Bronchial epithelial cell (primary cell): ENCODE results near the gene DTL. TPM values are rescaled to one million over a fixed set of nuclear protein-coding genes. Genes with fewer than 3 reads are reported as not detected.
A peak's percentile ranks its signal among the peaks of the same experiment; 100 is the strongest.

Experiments
- DNase-seq: peaks from one replicate; pipeline ENCODE4 v3.0.0-alpha.2; 2010; ENCODE audit warnings: low read depth
- FAIRE-seq: peaks from 2 replicates; lab custom pipeline; 2011; peaks lifted over from hg19 to GRCh38; lab: Jason Lieb, UNC
- H3K27me3 ChIP-seq: 2 replicates; pipeline ENCODE4 v1.5.1; 2011; ENCODE audit warnings: low read length; ENCODE audit not compliant: control insufficient read depth, insufficient read depth
- H3K36me3 ChIP-seq: 2 replicates; pipeline ENCODE4 v1.5.1; 2011; ENCODE audit warnings: low read length; ENCODE audit not compliant: control insufficient read depth, insufficient read depth
- H3K4me3 ChIP-seq: 2 replicates; pipeline ENCODE4 v1.5.1; 2011; ENCODE audit warnings: mild to moderate bottlenecking, low read depth, low read length, control low read depth
- total RNA-seq: library from RNA; depleted of rRNA; stranded (reverse); fragments of >200 nt; gene quantifications from 2 replicates; pipeline ENCODE4 v1.2.1, GENCODE V29; 2014
- TF ChIP-seq, protein P1 (sequence below): IDR thresholded peaks from 2 replicates; pipeline ENCODE4 v1.5.1; 2011; ENCODE audit warnings: mild to moderate bottlenecking, moderate library complexity, low read length, control low read depth, inconsistent platforms; ENCODE audit not compliant: insufficient read depth, severe bottlenecking

The DTL gene
- total RNA-seq, 1 donor from 2014 or later, result 0.26 TPM

DNA sequence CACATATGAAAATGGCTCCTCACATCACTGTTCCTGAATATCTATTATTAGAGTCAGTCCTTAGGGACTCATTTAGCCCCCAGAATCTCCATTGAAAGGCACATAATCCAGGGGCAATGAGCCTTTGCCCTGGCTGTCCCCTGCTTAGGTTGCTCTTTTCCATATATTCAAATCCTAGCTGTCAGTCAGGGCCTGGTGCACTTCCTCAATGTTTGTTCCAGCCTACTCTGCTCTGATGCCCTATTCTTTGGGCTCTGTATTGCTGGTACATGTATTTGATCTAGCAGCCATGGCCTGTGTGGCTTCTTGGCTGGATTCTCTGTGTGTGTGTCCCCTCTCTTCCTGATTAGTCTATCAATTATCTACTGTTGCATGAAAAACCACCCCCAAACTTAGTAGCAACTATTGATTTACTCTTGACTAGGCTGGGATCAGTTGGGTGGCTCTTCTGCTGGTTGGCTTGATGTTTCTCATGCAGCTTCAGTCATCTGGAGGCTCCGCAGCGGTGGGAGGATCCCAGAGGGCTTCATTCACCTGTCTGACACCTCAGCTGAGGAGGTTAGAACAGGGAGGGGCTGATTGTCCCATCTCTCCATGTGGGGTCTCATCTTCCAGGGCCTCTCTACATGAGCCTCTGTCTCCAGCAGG is 107.5 kb downstream of the DTL start:
- DNase-seq (no peak), FAIRE-seq (no peak)
- no peak overlapping the region for H3K4me3 ChIP-seq
- no peaks in the 10 kb centered on the region for H3K36me3 ChIP-seq
- TF ChIP-seq, protein P1, sequence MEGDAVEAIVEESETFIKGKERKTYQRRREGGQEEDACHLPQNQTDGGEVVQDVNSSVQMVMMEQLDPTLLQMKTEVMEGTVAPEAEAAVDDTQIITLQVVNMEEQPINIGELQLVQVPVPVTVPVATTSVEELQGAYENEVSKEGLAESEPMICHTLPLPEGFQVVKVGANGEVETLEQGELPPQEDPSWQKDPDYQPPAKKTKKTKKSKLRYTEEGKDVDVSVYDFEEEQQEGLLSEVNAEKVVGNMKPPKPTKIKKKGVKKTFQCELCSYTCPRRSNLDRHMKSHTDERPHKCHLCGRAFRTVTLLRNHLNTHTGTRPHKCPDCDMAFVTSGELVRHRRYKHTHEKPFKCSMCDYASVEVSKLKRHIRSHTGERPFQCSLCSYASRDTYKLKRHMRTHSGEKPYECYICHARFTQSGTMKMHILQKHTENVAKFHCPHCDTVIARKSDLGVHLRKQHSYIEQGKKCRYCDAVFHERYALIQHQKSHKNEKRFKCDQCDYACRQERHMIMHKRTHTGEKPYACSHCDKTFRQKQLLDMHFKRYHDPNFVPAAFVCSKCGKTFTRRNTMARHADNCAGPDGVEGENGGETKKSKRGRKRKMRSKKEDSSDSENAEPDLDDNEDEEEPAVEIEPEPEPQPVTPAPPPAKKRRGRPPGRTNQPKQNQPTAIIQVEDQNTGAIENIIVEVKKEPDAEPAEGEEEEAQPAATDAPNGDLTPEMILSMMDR, result no peak
- no peaks in the 10 kb centered on the region for H3K27me3 ChIP-seq

- H3K4me3 ChIP-seq, result no peak overlapping the region
- TF ChIP-seq, protein P1, result no peak
- peak; percentile 28 for DNase-seq
- H3K36me3 ChIP-seq, result no peaks in the 10 kb centered on the region
- no peaks in the 10 kb centered on the region for H3K27me3 ChIP-seq
- FAIRE-seq, result no peak
Measured at GRCh38 chr1:212147581-212148033, 112.1 kb downstream of the DTL start.

DNA sequence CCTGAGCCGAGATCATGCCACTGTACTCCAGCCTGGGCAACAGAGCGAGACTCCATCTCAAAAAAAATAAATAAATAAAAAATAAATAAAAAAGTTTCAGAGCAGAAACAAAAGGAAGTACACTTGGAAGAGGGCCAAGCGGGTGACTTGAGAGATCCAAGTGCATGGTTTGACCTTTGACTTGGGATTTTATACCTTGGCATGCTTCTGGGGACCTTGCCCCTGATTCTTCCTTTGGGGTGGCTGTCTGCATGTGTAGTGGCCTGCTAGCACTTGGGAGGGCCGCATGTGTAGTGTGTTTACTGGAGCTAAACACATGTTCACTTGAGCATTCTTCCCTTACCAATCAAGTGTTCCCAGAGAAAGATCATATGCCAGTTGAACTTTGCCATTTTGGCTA is 114.0 kb downstream of the DTL start:
- TF ChIP-seq, protein P1, result no peak
- FAIRE-seq (no peak), DNase-seq (no peak)
- no peaks in the 10 kb centered on the region for H3K27me3 ChIP-seq
- no peaks in the 10 kb centered on the region for H3K36me3 ChIP-seq
- no peak overlapping the region for H3K4me3 ChIP-seq

DNA sequence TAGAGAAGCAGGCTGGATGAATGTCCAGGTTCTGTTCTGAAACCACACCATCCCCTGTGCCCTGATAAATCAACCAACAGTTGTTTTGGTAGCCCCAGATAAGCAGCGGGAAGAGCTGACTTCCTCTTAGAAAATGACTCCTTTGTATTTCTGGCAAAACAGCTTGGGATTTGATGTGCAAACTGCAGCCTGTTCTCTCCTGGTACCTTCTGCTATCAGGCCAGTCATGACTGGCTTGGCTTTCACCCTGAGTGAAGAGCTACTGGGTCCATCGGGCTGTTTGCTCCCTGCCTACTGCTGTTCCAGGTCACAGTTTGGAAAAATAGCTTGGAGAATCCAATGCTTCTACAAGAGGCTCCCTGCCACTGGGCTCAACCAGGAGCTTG is 116.8 kb downstream of the DTL start:
- H3K4me3 ChIP-seq, result no peak overlapping the region
- no peaks in the 10 kb centered on the region for H3K36me3 ChIP-seq
- FAIRE-seq (peak; percentile 32), DNase-seq (no peak)
- TF ChIP-seq, protein P1, result no peak
- no peaks in the 10 kb centered on the region for H3K27me3 ChIP-seq

GRCh38 chr1:212152869-212153268 is 117.3 kb downstream of the DTL start:
- no peak for FAIRE-seq
- TF ChIP-seq, protein P1, result no peak
- no peaks in the 10 kb centered on the region for H3K27me3 ChIP-seq
- DNase-seq, result no peak
- no peak overlapping the region for H3K4me3 ChIP-seq
- no peaks in the 10 kb centered on the region for H3K36me3 ChIP-seq

GRCh38 chr1:212153635-212154034 is 118.1 kb downstream of the DTL start:
- no peak for FAIRE-seq

More at GRCh38 chr1:212153635-212154034, 118.1 kb downstream of the DTL start:
- H3K27me3 ChIP-seq, result no peaks in the 10 kb centered on the region
- TF ChIP-seq, protein P1, result no peak
- no peak for DNase-seq
- H3K36me3 ChIP-seq, result no peaks in the 10 kb centered on the region
- no peak overlapping the region for H3K4me3 ChIP-seq
